HCT116 (cell line): ENCODE results near the gene RGS6. TPM values are rescaled to one million over a fixed set of nuclear protein-coding genes. Genes with fewer than 3 reads are reported as not detected.

ENCODE experiments used
- ATAC-seq: fragments of 200-7000 bp; cut with Tn5 transposase; 2 replicates; pipeline ENCODE4 v1.9.1; 2020; ENCODE audit warnings: mild to moderate bottlenecking, moderate library complexity
- BruUV-seq: library from RNA; stranded (reverse); fragments of 400-500 nt; replicated peaks from 2 replicates; lab custom pipeline; 2021; lab: Mats Ljungman, UMichigan
- CTCF ChIA-PET: fragments of 300-600 bp; sonication (Branson Sonifier 250); formaldehyde crosslinking; loops from one replicate; lab custom pipeline; 2021; ENCODE audit warnings: antibody characterized with exemption; lab: Charles Lee
- POLR2A ChIA-PET: fragments of 300-600, 350-600 bp; sonication (Branson Sonifier 250); formaldehyde crosslinking; loops from one replicate; lab custom pipeline; 2021; ENCODE audit warnings: antibody characterized with exemption; lab: Charles Lee
- RAD21 ChIA-PET, 2 experiments: fragments of 300-600 bp; sonication (Branson Sonifier 250); formaldehyde crosslinking; loops; one replicate each; lab custom pipeline; 2023; ENCODE audit warnings: low total read pairs in 2 of 2; ENCODE audit not compliant: uncharacterized antibody in 2 of 2, unreplicated experiment in 2 of 2, low non-redundant PET in 1 of 2; lab: Charles Lee
- DNase-seq: peaks from one replicate; pipeline ENCODE4 v3.0.0-alpha.2; 2010; ENCODE audit warnings: low read depth, low spot score
- H2AFZ ChIP-seq: fragments of 200-600 bp; shearing (Covaris generic), sonication (generic); 2 replicates; pipeline ENCODE4 v1.6.1; 2017; ENCODE audit warnings: low read depth, mixed run types, mixed read lengths, antibody characterized with exemption, low read length; ENCODE audit not compliant: poor library complexity, severe bottlenecking
- H3K27ac ChIP-seq: 2 replicates; pipeline ENCODE4 v1.5.1; 2012; ENCODE audit warnings: low read depth, low read length
- H3K27me3 ChIP-seq: fragments of 200-600 bp; sonication (generic); 2 replicates; pipeline ENCODE4 v1.6.1; 2016; ENCODE audit warnings: mixed run types, low read length, mixed read lengths; ENCODE audit not compliant: insufficient read depth
- H3K36me3 ChIP-seq, 2 experiments: fragments of 200-500 bp in 1 of 2; fragments of 200-600 bp in 1 of 2; sonication (Bioruptor generic) in 1 of 2; sonication (generic) in 1 of 2; 2 replicates each; pipeline versions ENCODE4 v1.5.1 to v1.6.1; 2014 to 2016; ENCODE audit warnings: low read length in 2 of 2, inconsistent platforms in 1 of 2, mixed read lengths in 1 of 2, mixed run types in 1 of 2; ENCODE audit not compliant: insufficient read depth in 2 of 2, control insufficient read depth in 1 of 2
- H3K4me1 ChIP-seq, 2 experiments: fragments of 200-600 bp in 1 of 2; sonication (generic) in 1 of 2; 2 replicates each; pipeline versions ENCODE4 v1.5.1 to v1.6.1; 2012 to 2017; ENCODE audit warnings: low read length in 2 of 2, inconsistent platforms in 1 of 2, mild to moderate bottlenecking in 1 of 2, mixed read lengths in 1 of 2, mixed run types in 1 of 2, moderate library complexity in 1 of 2; ENCODE audit not compliant: insufficient read depth in 2 of 2, control insufficient read depth in 1 of 2
- H3K4me2 ChIP-seq: fragments of 200-600 bp; sonication (generic); 2 replicates; pipeline ENCODE4 v1.6.1; 2017; ENCODE audit warnings: mixed run types, low read length, mixed read lengths
- H3K4me3 ChIP-seq, 2 experiments: fragments of 200-600 bp in 1 of 2; sonication (generic) in 1 of 2; replicated peaks in 1 of 2; 2 replicates each; pipeline ENCODE4 v1.5.1; 2011 to 2016; ENCODE audit warnings: low read length in 2 of 2, control low read depth in 1 of 2, low read depth in 1 of 2, mild to moderate bottlenecking in 1 of 2, mixed read lengths in 1 of 2, mixed run types in 1 of 2
- H3K79me2 ChIP-seq: fragments of 200-600 bp; sonication (generic); 2 replicates; pipeline ENCODE4 v1.6.1; 2017; ENCODE audit warnings: mild to moderate bottlenecking, mixed run types, low read length, moderate library complexity, mixed read lengths; ENCODE audit not compliant: insufficient read depth
- H3K9ac ChIP-seq: fragments of 200-600 bp; sonication (generic); 2 replicates; pipeline ENCODE4 v1.6.1; 2016; ENCODE audit warnings: low read length, mixed read lengths
- H3K9me2 ChIP-seq: fragments of 200-600 bp; sonication (generic), shearing (Covaris generic); 2 replicates; pipeline ENCODE4 v1.6.1; 2017; ENCODE audit warnings: mixed run types, mild to moderate bottlenecking, moderate library complexity; ENCODE audit not compliant: insufficient read depth
- H3K9me3 ChIP-seq, 2 experiments: fragments of 200-500 bp in 1 of 2; fragments of 200-600 bp in 1 of 2; sonication (Bioruptor generic) in 1 of 2; sonication (generic) in 1 of 2; 2 replicates each; pipeline ENCODE4 v1.6.1; 2014 to 2017; ENCODE audit warnings: low read length in 2 of 2, mixed read lengths in 2 of 2, inconsistent platforms in 1 of 2, low read depth in 1 of 2, mild to moderate bottlenecking in 1 of 2, mixed run types in 1 of 2, moderate library complexity in 1 of 2; ENCODE audit not compliant: control insufficient read depth in 1 of 2, insufficient read depth in 1 of 2
- H4K20me1 ChIP-seq: fragments of 200-600 bp; sonication (generic), shearing (Covaris generic); 2 replicates; pipeline ENCODE4 v1.6.1; 2017; ENCODE audit warnings: mixed run types, mild to moderate bottlenecking, moderate library complexity; ENCODE audit not compliant: insufficient read depth
- CBX3 ChIP-seq: IDR thresholded peaks from 2 replicates; pipeline ENCODE4 v1.6.1; 2012; ENCODE audit warnings: low read depth
- ELF1 ChIP-seq: IDR thresholded peaks from 2 replicates; pipeline ENCODE4 v1.6.1; 2012; ENCODE audit warnings: low read depth, borderline replicate concordance
- EZH2 ChIP-seq: fragments of 200-600 bp; sonication (generic); IDR thresholded peaks from 2 replicates; pipeline ENCODE4 v1.6.1; 2017; ENCODE audit warnings: antibody characterized with exemption, mixed run types
- EZH2phosphoT487 ChIP-seq: fragments of 200-600 bp; IDR thresholded peaks from 2 replicates; pipeline ENCODE4 v1.6.1; 2018; ENCODE audit warnings: antibody characterized with exemption, borderline replicate concordance
- JUND ChIP-seq: IDR thresholded peaks from 2 replicates; pipeline ENCODE4 v1.6.1; 2012
- POLR2A ChIP-seq: IDR thresholded peaks from 2 replicates; pipeline ENCODE4 v1.7.0; 2011; ENCODE audit warnings: borderline replicate concordance; ENCODE audit not compliant: insufficient read depth, insufficient read length; ENCODE audit errors: extremely low read depth
- POLR2AphosphoS5 ChIP-seq: IDR thresholded peaks from 2 replicates; pipeline ENCODE4 v1.6.1; 2011; ENCODE audit warnings: mild to moderate bottlenecking, low read depth, low read length, moderate library complexity
- RAD21 ChIP-seq: IDR thresholded peaks from 2 replicates; pipeline ENCODE4 v1.6.1; 2012; ENCODE audit warnings: low read depth, mild to moderate bottlenecking
- REST ChIP-seq: IDR thresholded peaks from 2 replicates; pipeline ENCODE4 v1.6.1; 2012; ENCODE audit warnings: low read depth
- SRF ChIP-seq: IDR thresholded peaks from 2 replicates; pipeline ENCODE4 v1.6.1; 2012; ENCODE audit warnings: low read depth
- TCF7L2 ChIP-seq: IDR thresholded peaks from 2 replicates; pipeline ENCODE4 v1.7.0; 2011; ENCODE audit warnings: borderline replicate concordance, inconsistent platforms; ENCODE audit not compliant: insufficient read depth, insufficient read length; ENCODE audit errors: extremely low read depth
- YY1 ChIP-seq: IDR thresholded peaks from 2 replicates; pipeline ENCODE4 v1.6.1; 2011; ENCODE audit warnings: low read length, low read depth, moderate library complexity, mild to moderate bottlenecking; ENCODE audit not compliant: insufficient replicate concordance; ENCODE audit errors: extremely low read depth
- ZBTB33 ChIP-seq: IDR thresholded peaks from 2 replicates; pipeline ENCODE4 v1.6.1; 2011; ENCODE audit warnings: mild to moderate bottlenecking, low read length, moderate library complexity; ENCODE audit not compliant: insufficient replicate concordance; ENCODE audit errors: extremely low read depth
- ZFX ChIP-seq: fragments of 450-650 bp; IDR thresholded peaks from 2 replicates; pipeline ENCODE4 v1.6.1; 2017
- ZNF274 ChIP-seq: fragments of 200-500 bp; sonication (Bioruptor generic); IDR thresholded peaks from 2 replicates; pipeline ENCODE4 v1.6.1; 2014; ENCODE audit warnings: mild to moderate bottlenecking, low read depth, low read length, inconsistent platforms
- intact Hi-C: fragments of 100-400 bp; cut with micrococcal nuclease; formaldehyde crosslinking; loops from 2 replicates; pipeline ENCODE4 v1.10.0; 2022
- total RNA-seq: library from RNA; stranded (reverse); gene quantifications from one replicate; pipeline ENCODE4 v1.2.1, GENCODE V29; 2021; ENCODE audit not compliant: unreplicated experiment
- TF ChIP-seq, protein P1 (sequence below), 3 experiments: fragments of 200-600 bp in 1 of 3; sonication (generic) in 1 of 3; IDR thresholded peaks in 2 of 3; conservative IDR thresholded peaks in 1 of 3; 2 replicates each; pipeline ENCODE4 v1.5.1; 2012 to 2017; ENCODE audit warnings: low read depth in 2 of 3, low read length in 2 of 3, antibody characterized with exemption in 1 of 3, borderline replicate concordance in 1 of 3, control low read depth in 1 of 3, mild to moderate bottlenecking in 1 of 3, mixed read lengths in 1 of 3, mixed run types in 1 of 3, moderate library complexity in 1 of 3; ENCODE audit not compliant: insufficient read depth in 1 of 3
- TF ChIP-seq, protein P2 (sequence below): IDR thresholded peaks from 2 replicates; pipeline ENCODE4 v1.6.1; 2012

Gene RGS6
- total RNA-seq, 1 experiment from 2014 or later = 4.7 TPM

- POLR2A ChIA-PET = no interaction called here
- H3K9me2 ChIP-seq = no peaks in the 10 kb centered on the region
- H3K79me2 ChIP-seq = no peaks in the 10 kb centered on the region
- RAD21 ChIA-PET = no interaction called here
- BruUV-seq = no TSS peak
- H3K4me1 ChIP-seq = no peaks in the 10 kb centered on the region
- intact Hi-C loops = no loop called here
- ATAC-seq (no peak), DNase-seq (no peak)
- H3K4me2 ChIP-seq = no peak overlapping the region
- no peaks in the 10 kb centered on the region for H3K36me3 ChIP-seq
- H3K27ac ChIP-seq = no peak overlapping the region
- no peaks in the 10 kb centered on the region for H3K9me3 ChIP-seq
- H4K20me1 ChIP-seq = no peaks in the 10 kb centered on the region
- H3K27me3 ChIP-seq = no peaks in the 10 kb centered on the region
- no peak overlapping the region for H3K9ac ChIP-seq
- CTCF ChIA-PET = no interaction called here
- H2AFZ ChIP-seq = no peak overlapping the region
- H3K4me3 ChIP-seq = no peak overlapping the region
- no peak for TF ChIP-seq TCF7L2
- TF ChIP-seq ZBTB33 = no peak
- TF ChIP-seq JUND = no peak
- TF ChIP-seq CBX3 = no peak
- TF ChIP-seq YY1 = no peak
- TF ChIP-seq, protein P1, sequence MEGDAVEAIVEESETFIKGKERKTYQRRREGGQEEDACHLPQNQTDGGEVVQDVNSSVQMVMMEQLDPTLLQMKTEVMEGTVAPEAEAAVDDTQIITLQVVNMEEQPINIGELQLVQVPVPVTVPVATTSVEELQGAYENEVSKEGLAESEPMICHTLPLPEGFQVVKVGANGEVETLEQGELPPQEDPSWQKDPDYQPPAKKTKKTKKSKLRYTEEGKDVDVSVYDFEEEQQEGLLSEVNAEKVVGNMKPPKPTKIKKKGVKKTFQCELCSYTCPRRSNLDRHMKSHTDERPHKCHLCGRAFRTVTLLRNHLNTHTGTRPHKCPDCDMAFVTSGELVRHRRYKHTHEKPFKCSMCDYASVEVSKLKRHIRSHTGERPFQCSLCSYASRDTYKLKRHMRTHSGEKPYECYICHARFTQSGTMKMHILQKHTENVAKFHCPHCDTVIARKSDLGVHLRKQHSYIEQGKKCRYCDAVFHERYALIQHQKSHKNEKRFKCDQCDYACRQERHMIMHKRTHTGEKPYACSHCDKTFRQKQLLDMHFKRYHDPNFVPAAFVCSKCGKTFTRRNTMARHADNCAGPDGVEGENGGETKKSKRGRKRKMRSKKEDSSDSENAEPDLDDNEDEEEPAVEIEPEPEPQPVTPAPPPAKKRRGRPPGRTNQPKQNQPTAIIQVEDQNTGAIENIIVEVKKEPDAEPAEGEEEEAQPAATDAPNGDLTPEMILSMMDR (IDR thresholded peaks at IDR 0.05 in 2 of 3, conservative IDR thresholded peaks at IDR 0.05 in 1 of 3; ENCODE audit: borderline replicate concordance in 1 of 3, insufficient read depth in 1 of 3, low read depth in 2 of 3, low read length in 2 of 3) = no peak
- no peak for TF ChIP-seq EZH2phosphoT487
- no peak for TF ChIP-seq REST
- TF ChIP-seq POLR2A = no peak
- TF ChIP-seq POLR2AphosphoS5 = no peak
- TF ChIP-seq RAD21 = no peak
- no peak for TF ChIP-seq EZH2
- no peak for TF ChIP-seq ZNF274
- TF ChIP-seq, protein P2, sequence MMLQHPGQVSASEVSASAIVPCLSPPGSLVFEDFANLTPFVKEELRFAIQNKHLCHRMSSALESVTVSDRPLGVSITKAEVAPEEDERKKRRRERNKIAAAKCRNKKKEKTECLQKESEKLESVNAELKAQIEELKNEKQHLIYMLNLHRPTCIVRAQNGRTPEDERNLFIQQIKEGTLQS = no peak
- no peak for TF ChIP-seq ELF1
- TF ChIP-seq SRF = no peak
- no peak for TF ChIP-seq ZFX
Measured at GRCh38 chr14:72182708-72183432, 250.6 kb downstream of the RGS6 start.
